Uterus (tissue), 4 donors: ENCODE measurements around the gene CAPN13. TPM values are rescaled to one million over a fixed set of nuclear protein-coding genes. Genes with fewer than 3 reads are reported as not detected.

Experiments used
- DNase-seq, 2 donors: peaks; one replicate each; pipeline ENCODE4 v3.0.0-alpha.2; 2019 to 2020
- H3K27ac ChIP-seq, 2 donors: fragments of 200-600 bp; sonication (generic); 1 replicate in 1 of 2; 2 replicates in 1 of 2; pipeline ENCODE4 v1.5.1; 2016 to 2018
- H3K27me3 ChIP-seq, 2 donors: fragments of 200-600 bp; sonication (generic); one replicate each; pipeline ENCODE4 v1.5.1; 2018 to 2019; ENCODE audit warnings: control low read depth in 1 of 2
- H3K36me3 ChIP-seq, 2 donors: fragments of 200-600 bp; sonication (generic); one replicate each; pipeline ENCODE4 v1.5.1; 2019; ENCODE audit warnings: control low read depth in 1 of 2
- H3K4me1 ChIP-seq, 2 donors: fragments of 200-600 bp; sonication (generic); one replicate each; pipeline ENCODE4 v1.5.1; 2018 to 2019; ENCODE audit warnings: control low read depth in 1 of 2
- H3K4me3 ChIP-seq, 2 donors: fragments of 200-600 bp; sonication (generic); 1 replicate in 1 of 2; 2 replicates in 1 of 2; pipeline ENCODE4 v1.5.1; 2018 to 2019; ENCODE audit warnings: mild to moderate bottlenecking in 1 of 2
- H3K9me3 ChIP-seq, 2 donors: fragments of 200-600 bp; sonication (generic); one replicate each; pipeline ENCODE4 v1.5.1; 2019; ENCODE audit warnings: control low read depth in 1 of 2
- POLR2A ChIP-seq, 2 donors: fragments of 450-650 bp; IDR thresholded peaks; one replicate each; pipeline ENCODE4 v1.6.1; 2016; ENCODE audit warnings: antibody characterized with exemption in 2 of 2, mild to moderate bottlenecking in 1 of 2, moderate library complexity in 1 of 2
- intact Hi-C: fragments of 100-400 bp; cut with DNase I; formaldehyde crosslinking; loops from one replicate; pipeline ENCODE4 v1.15.1; 2023; ENCODE audit warnings: low total_unique reads
- total RNA-seq, 4 donors: library from RNA; depleted of rRNA in 3 of 4; stranded (reverse); fragments of >200 nt in 3 of 4; gene quantifications; one replicate each; pipeline versions ENCODE4 v1.1.0 to v1.2.4, GENCODE V29; 2014 to 2023
- TF ChIP-seq, protein P1 (sequence below), 4 experiments: fragments of 200-600 bp in 2 of 4; fragments of 450-650 bp in 2 of 4; sonication (generic) in 2 of 4; IDR thresholded peaks; one replicate each; pipeline ENCODE4 v1.5.1; 2016 to 2019; ENCODE audit warnings: antibody characterized with exemption in 4 of 4, mild to moderate bottlenecking in 2 of 4, moderate library complexity in 1 of 4
- donor health status: DM: yes; HTN: yes; CAD: no.

CAPN13 gene
- total RNA-seq, 4 donors from 2014 or later, result 0.76 TPM; not detected in 3

DNA sequence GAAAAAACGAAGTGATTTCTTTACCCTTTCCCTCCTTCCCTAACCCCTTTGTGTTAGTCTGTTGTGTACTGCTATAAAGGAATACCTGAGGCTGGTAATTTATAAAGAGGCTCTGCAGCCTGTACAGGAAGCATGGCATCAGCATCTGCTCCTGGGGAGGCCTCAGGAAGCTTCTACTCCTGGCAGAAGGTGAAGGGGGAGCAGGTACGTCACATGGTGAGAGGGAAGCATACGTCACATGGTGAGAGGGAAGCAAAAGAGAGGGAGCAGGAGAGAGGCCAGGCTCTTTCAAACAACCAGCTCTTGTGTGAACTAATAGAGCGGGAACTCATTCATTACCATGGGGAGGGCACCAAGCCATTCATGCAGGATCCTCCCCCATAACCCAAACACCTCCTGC is 126.2 kb downstream of the CAPN13 start:
- no peak overlapping the region for H3K4me3 ChIP-seq
- intact Hi-C loops, result no loop called here
- no peak overlapping the region for H3K27ac ChIP-seq
- DNase-seq, result no peak
- H3K9me3 ChIP-seq, result no peaks in the 10 kb centered on the region
- H3K27me3 ChIP-seq, result no peaks in the 10 kb centered on the region
- no peaks in the 10 kb centered on the region for H3K4me1 ChIP-seq
- TF ChIP-seq, protein P1, sequence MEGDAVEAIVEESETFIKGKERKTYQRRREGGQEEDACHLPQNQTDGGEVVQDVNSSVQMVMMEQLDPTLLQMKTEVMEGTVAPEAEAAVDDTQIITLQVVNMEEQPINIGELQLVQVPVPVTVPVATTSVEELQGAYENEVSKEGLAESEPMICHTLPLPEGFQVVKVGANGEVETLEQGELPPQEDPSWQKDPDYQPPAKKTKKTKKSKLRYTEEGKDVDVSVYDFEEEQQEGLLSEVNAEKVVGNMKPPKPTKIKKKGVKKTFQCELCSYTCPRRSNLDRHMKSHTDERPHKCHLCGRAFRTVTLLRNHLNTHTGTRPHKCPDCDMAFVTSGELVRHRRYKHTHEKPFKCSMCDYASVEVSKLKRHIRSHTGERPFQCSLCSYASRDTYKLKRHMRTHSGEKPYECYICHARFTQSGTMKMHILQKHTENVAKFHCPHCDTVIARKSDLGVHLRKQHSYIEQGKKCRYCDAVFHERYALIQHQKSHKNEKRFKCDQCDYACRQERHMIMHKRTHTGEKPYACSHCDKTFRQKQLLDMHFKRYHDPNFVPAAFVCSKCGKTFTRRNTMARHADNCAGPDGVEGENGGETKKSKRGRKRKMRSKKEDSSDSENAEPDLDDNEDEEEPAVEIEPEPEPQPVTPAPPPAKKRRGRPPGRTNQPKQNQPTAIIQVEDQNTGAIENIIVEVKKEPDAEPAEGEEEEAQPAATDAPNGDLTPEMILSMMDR (IDR thresholded peaks at IDR 0.05), result no peak
- no peak for TF ChIP-seq POLR2A (IDR thresholded peaks at IDR 0.05)
- no peaks in the 10 kb centered on the region for H3K36me3 ChIP-seq

DNA sequence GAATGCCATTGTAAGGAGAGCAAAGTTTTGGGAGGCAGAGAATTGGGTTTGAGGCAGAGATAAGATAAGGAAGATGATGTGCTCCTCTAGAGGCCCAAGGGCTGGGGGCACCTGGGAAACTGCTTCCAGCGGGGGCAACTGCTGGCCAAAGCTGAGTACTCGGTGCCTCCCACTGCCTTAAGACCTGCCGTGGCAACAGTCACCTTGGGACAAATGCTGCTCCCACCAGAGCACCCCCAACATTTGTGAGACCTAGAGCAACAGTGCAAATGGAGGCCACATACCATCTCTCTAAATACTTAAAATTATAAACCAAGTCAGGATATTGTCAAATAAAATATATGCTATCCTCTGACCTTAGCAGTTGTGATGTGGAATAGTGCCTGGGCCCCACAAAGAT is 127.1 kb downstream of the CAPN13 start:
- no peak overlapping the region for H3K27ac ChIP-seq
- intact Hi-C loops, result no loop called here
- no peak overlapping the region for H3K4me3 ChIP-seq
- no peaks in the 10 kb centered on the region for H3K9me3 ChIP-seq
- H3K27me3 ChIP-seq, result no peaks in the 10 kb centered on the region
- TF ChIP-seq, protein P1 (IDR thresholded peaks at IDR 0.05), result no peak
- TF ChIP-seq POLR2A (IDR thresholded peaks at IDR 0.05), result no peak
- H3K4me1 ChIP-seq, result no peaks in the 10 kb centered on the region
- no peak for DNase-seq
- H3K36me3 ChIP-seq, result no peaks in the 10 kb centered on the region

DNA sequence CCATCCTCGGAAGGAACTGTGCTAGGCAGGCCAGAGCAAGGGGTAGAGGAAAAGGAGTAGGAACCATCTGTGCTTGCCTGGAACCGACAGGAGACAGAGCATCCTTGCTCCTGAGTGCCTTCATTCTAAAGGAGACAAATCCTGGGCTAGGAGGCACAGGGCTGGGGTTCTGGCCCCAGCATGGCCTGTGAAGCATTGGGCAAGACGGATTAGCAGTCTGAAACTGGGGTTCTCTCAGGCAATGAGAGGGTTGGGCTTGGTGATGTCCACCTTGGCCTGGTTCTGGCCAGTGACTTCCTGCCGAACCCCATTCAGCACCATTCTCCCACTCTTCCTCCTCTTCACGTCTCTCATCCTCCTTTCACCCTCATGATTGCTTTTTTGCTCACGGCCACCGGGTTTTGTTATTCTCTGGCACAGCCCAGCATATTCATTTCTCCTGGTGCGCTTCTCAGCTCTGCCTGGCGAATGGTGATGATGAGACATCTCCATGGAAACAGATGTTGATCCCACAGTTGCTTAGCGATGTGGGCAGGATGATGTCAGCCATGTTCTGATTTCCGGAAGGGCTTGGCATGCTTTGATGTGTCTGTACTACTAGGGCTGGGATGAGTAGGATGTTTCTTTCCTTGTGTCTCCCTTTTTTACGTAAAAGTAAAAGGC is 127.7 kb downstream of the CAPN13 start:
- no peaks in the 10 kb centered on the region for H3K4me1 ChIP-seq
- no peaks in the 10 kb centered on the region for H3K27me3 ChIP-seq
- intact Hi-C loops, result no loop called here
- H3K27ac ChIP-seq, result no peak overlapping the region
- DNase-seq, result no peak
- no peaks in the 10 kb centered on the region for H3K36me3 ChIP-seq
- H3K4me3 ChIP-seq, result no peak overlapping the region
- no peaks in the 10 kb centered on the region for H3K9me3 ChIP-seq
- no peak for TF ChIP-seq POLR2A (IDR thresholded peaks at IDR 0.05)
- TF ChIP-seq, protein P1 (IDR thresholded peaks at IDR 0.05), result no peak

DNA sequence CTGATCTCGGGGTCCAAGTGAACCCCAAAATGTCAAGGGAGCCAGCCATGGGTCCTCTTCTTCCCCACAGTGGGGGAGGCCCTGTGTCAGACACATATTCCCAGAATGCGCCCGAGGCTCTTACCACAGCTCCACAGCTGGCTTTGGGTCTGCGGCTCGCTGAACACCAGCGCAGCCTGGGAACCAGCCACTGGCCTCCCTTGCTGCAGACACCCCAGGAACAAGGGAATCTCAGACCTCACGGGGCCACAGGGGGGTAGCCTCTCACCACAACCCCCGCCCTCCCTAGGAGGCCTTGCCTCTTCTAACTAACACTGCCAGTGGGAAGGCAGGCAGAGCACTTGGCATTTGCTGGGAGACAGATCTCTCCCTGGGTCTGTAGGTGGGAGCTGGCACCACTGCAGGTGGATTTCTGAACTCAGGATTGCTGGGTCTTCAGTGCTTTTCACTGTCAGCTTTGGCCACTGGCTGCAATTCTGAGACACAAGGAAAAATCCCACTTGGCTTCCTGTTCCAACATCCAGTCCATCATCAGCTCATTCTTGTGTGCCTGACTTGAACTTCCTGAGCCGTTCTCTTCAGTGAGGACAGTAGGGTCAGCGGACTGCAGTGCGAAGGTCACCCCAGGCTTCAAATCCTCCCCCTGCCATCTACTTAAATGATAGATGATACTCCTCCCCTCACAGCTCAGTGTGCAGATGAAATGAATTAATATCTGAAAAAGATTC is 128.7 kb downstream of the CAPN13 start:
- intact Hi-C loops, result no loop called here
- Histone ChIP-seq H3K9me3 (no peaks in the 10 kb centered on the region), H3K4me1 (no peaks in the 10 kb centered on the region), H3K27ac (no peak overlapping the region), H3K4me3 (no peak overlapping the region), H3K27me3 (no peaks in the 10 kb centered on the region), H3K36me3 (no peaks in the 10 kb centered on the region)
- TF ChIP-seq POLR2A (IDR thresholded peaks at IDR 0.05), result no peak
- TF ChIP-seq, protein P1 (IDR thresholded peaks at IDR 0.05), result no peak
- no peak for DNase-seq

DNA sequence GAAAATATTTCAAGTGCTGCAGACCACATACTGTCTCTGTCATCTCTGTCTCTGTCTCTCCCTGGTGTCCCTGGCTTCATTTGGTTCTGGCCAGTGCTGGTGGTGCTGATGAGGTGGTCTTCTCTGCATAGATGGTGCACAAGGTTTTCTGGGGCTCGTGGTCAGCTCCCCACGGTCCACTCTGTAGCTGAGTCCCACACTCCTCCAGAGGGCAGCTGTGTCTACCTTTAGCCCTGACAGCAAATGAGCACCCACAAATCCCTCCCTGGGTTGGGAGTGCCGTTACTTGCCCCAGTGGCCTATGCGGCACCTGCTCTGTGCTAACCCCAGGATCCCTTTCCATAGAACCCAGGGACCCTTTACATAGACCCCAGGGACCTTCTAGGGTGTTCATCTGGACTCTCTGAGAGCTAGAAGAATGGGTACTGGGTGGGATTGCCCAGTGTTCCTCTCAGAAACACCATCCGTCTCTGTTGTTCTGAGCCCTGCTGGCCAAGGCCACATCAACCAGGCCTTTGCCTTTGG is 129.3 kb downstream of the CAPN13 start:
- no peaks in the 10 kb centered on the region for H3K27me3 ChIP-seq
- TF ChIP-seq, protein P1 (IDR thresholded peaks at IDR 0.05), result no peak
- no peak for TF ChIP-seq POLR2A (IDR thresholded peaks at IDR 0.05)
- no peaks in the 10 kb centered on the region for H3K4me1 ChIP-seq
- no peaks in the 10 kb centered on the region for H3K36me3 ChIP-seq
- intact Hi-C loops, result no loop called here
- no peaks in the 10 kb centered on the region for H3K9me3 ChIP-seq
- no peak overlapping the region for H3K4me3 ChIP-seq
- no peak overlapping the region for H3K27ac ChIP-seq
- DNase-seq, result no peak
